Neuronal stem cell (in vitro differentiated cells): ENCODE data around the gene GLOD4.
"Not testable (repeated sequence)": the region's sequence is repeated elsewhere in the genome, so short reads cannot be mapped to it uniquely, and the experiment has no call there.

Experiments used
- DNase-seq: peaks from one replicate; pipeline ENCODE4 v3.0.0-alpha.2; 2013; ENCODE audit warnings: low spot score
- H2AFZ ChIP-seq: one replicate; pipeline ENCODE4 v1.6.1; 2013; ENCODE audit warnings: mild to moderate bottlenecking, low read length, inconsistent platforms
- H2AK5ac ChIP-seq: 2 replicates; pipeline ENCODE4 v1.6.1; 2013; ENCODE audit warnings: low read depth, mild to moderate bottlenecking, inconsistent platforms, low read length, moderate library complexity, mixed read lengths
- H2BK120ac ChIP-seq: 2 replicates; pipeline ENCODE4 v1.6.1; 2013; ENCODE audit warnings: low read depth, mild to moderate bottlenecking, inconsistent platforms, low read length, moderate library complexity, mixed read lengths
- H2BK12ac ChIP-seq: one replicate; pipeline ENCODE4 v1.6.1; 2013; ENCODE audit warnings: low read length, inconsistent platforms
- H2BK15ac ChIP-seq: 2 replicates; pipeline ENCODE4 v1.6.1; 2013; ENCODE audit warnings: mild to moderate bottlenecking, low read length, inconsistent platforms, mixed read lengths
- H2BK5ac ChIP-seq: one replicate; pipeline ENCODE4 v1.6.1; 2013; ENCODE audit warnings: inconsistent platforms, mild to moderate bottlenecking, low read length, moderate library complexity
- H3K14ac ChIP-seq: one replicate; pipeline ENCODE4 v1.6.1; 2013; ENCODE audit warnings: low read length, inconsistent platforms
- H3K18ac ChIP-seq: 2 replicates; pipeline ENCODE4 v1.6.1; 2013; ENCODE audit warnings: low read length, inconsistent platforms
- H3K23ac ChIP-seq: 2 replicates; pipeline ENCODE4 v1.6.1; 2013; ENCODE audit warnings: low read depth, mild to moderate bottlenecking, mixed read lengths, low read length, inconsistent platforms; ENCODE audit not compliant: poor library complexity
- H3K27ac ChIP-seq: replicated peaks from 3 replicates; pipeline ENCODE4 v1.5.1; 2013; ENCODE audit warnings: low read length, inconsistent platforms
- H3K27me3 ChIP-seq, 3 experiments: 2 replicates each; pipeline ENCODE4 v1.6.1; 2013; ENCODE audit warnings: low read length in 3 of 3, mild to moderate bottlenecking in 2 of 3, inconsistent platforms in 1 of 3, low read depth in 1 of 3, mixed read lengths in 1 of 3, moderate library complexity in 1 of 3; ENCODE audit not compliant: control insufficient read depth in 3 of 3, insufficient read depth in 3 of 3
- H3K36me3 ChIP-seq, 2 donors: replicated peaks in 1 of 2; 2 replicates each; pipeline ENCODE4 v1.6.1; 2013; ENCODE audit warnings: low read length in 2 of 2; ENCODE audit not compliant: control insufficient read depth in 2 of 2, insufficient read depth in 2 of 2
- H3K4ac ChIP-seq: 2 replicates; pipeline ENCODE4 v1.6.1; 2013; ENCODE audit warnings: inconsistent platforms, mild to moderate bottlenecking, low read length, moderate library complexity
- H3K4me1 ChIP-seq, 2 donors: 1 replicate in 1 of 2; 2 replicates in 1 of 2; pipeline ENCODE4 v1.6.1; 2013; ENCODE audit warnings: low read length in 2 of 2, low read depth in 1 of 2; ENCODE audit not compliant: control insufficient read depth in 2 of 2, insufficient read depth in 1 of 2
- H3K4me2 ChIP-seq: one replicate; pipeline ENCODE4 v1.6.1; 2013; ENCODE audit warnings: mild to moderate bottlenecking, low read length, inconsistent platforms; ENCODE audit not compliant: insufficient read depth, poor library complexity, severe bottlenecking
- H3K4me3 ChIP-seq, 2 donors: 2 replicates each; pipeline ENCODE4 v1.5.1; 2013; ENCODE audit warnings: low read length in 2 of 2, mild to moderate bottlenecking in 2 of 2, inconsistent platforms in 1 of 2, moderate library complexity in 1 of 2
- H3K79me1 ChIP-seq: one replicate; pipeline ENCODE4 v1.6.1; 2013; ENCODE audit warnings: low read depth, mild to moderate bottlenecking, inconsistent platforms, low read length, moderate library complexity
- H3K9ac ChIP-seq: one replicate; pipeline ENCODE4 v1.6.1; 2013; ENCODE audit warnings: mild to moderate bottlenecking, low read depth, low read length, inconsistent platforms; ENCODE audit not compliant: poor library complexity
- H3K9me3 ChIP-seq, 2 donors: replicated peaks in 1 of 2; 2 replicates each; pipeline versions ENCODE3 to v1.6.1; 2013; ENCODE audit warnings: low read length in 2 of 2, mild to moderate bottlenecking in 2 of 2, inconsistent platforms in 1 of 2, low read depth in 1 of 2, mixed read lengths in 1 of 2, moderate library complexity in 1 of 2; ENCODE audit not compliant: control insufficient read depth in 2 of 2, insufficient read depth in 1 of 2
- H4K8ac ChIP-seq: one replicate; pipeline ENCODE4 v1.6.1; 2013; ENCODE audit warnings: low read depth, mild to moderate bottlenecking, inconsistent platforms, low read length, moderate library complexity
- H4K91ac ChIP-seq: one replicate; pipeline ENCODE4 v1.6.1; 2013; ENCODE audit warnings: low read length, low read depth, mild to moderate bottlenecking, inconsistent platforms; ENCODE audit not compliant: poor library complexity
- WGBS, 2 donors: extraction: QIAGEN DNeasy Blood & Tissue Kit; methylation state at CpG; one replicate each; pipeline ENCODE4 v1.1.7; 2013; ENCODE audit warnings: missing lambda C conversion rate in 2 of 2, mixed read lengths in 1 of 2; ENCODE audit not compliant: insufficient read length in 2 of 2, insufficient replicate concordance in 1 of 2; ENCODE audit errors: extremely low coverage in 2 of 2; 5-methylcytosine and 5-hydroxymethylcytosine counted together

Gene GLOD4

DNA sequence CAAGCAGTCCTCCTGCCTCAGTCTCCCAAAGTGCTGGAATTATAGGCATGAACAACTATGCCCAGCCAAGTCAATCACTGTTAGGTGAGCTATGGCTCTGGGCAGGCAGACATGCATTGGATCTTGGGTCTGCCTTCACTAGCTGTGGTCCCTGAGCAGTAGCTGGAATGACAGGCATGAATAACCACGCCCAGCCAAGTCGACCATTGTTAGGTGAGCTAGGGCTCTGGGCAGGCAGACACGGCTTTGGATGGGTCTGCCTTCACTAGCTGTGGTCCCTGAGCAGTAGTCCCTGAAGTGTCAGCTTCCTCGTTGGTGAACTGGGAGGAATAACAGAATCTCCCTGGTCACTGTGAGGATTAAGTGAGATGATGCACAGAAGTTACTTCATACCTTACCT lies 6.5 kb upstream of the GLOD4 start:
- no peak overlapping the region for H4K8ac ChIP-seq
- no peak overlapping the region for H2BK12ac ChIP-seq
- no peak overlapping the region for H3K4me2 ChIP-seq
- H3K14ac ChIP-seq, result no peak overlapping the region
- H3K4me1 ChIP-seq, result peaks cover 0 to 8% of the 10 kb centered on the region in 2 donors
- H3K4me3 ChIP-seq, result no peak overlapping the region
- H2BK15ac ChIP-seq, result no peak overlapping the region
- H3K27ac ChIP-seq, result no peak overlapping the region
- H4K91ac ChIP-seq, result no peak overlapping the region
- no peak overlapping the region for H3K18ac ChIP-seq
- H2AFZ ChIP-seq, result no peak overlapping the region
- no peaks in the 10 kb centered on the region for H3K27me3 ChIP-seq
- H2BK120ac ChIP-seq, result no peak overlapping the region
- WGBS, 2 donors, result no CpG with 5 or more reads among the region's 4 CpGs
- no peak overlapping the region for H3K9ac ChIP-seq
- no peaks in the 10 kb centered on the region for H3K79me1 ChIP-seq
- H3K36me3 ChIP-seq, result peaks cover 26 to 88% of the 10 kb centered on the region in 2 donors
- no peak overlapping the region for H3K4ac ChIP-seq
- no peak for DNase-seq
- H3K9me3 ChIP-seq, result no peaks in the 10 kb centered on the region
- H3K23ac ChIP-seq, result no peak overlapping the region
- no peak overlapping the region for H2AK5ac ChIP-seq
- H2BK5ac ChIP-seq, result no peak overlapping the region

DNA sequence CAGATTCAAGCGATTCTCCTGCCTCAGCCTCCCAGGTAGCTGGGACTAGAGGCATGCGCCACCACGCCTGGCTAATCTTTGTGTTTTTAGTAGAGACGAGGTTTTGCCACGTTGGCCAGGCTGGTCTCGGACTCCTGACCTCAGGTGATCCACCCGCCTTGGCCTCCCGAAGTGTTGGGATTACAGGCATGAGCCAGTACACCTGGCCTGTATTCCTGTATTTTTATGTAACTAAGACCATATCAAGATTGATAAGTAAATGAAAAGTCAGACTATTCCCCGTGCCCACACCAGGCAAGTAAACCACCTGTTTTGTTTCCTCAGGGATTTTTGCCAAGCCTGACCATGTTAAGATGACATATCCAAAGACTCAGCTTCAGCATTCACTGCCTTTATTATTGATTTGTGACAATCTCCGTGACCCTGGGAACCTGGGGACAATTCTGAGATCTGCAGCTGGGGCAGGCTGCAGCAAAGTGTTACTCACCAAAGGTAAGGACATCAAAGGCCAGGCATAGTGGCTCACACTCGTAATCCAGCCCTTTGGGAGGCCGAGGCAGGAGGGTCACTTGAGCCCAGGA lies 5.7 kb upstream of the GLOD4 start:
- WGBS, 2 donors, result no CpG with 5 or more reads among the region's 12 CpGs
- H3K27ac ChIP-seq, result no peak overlapping the region

GRCh38 chr17:785901-786300 lies 3.8 kb upstream of the GLOD4 start:
- WGBS, 2 donors, result no CpG with 5 or more reads among the region's 7 CpGs
- not testable (repeated sequence) for H4K91ac ChIP-seq, H3K4me3 ChIP-seq, H4K8ac ChIP-seq, H3K23ac ChIP-seq, H3K4me1 ChIP-seq, H2BK12ac ChIP-seq, H3K9me3 ChIP-seq, H2BK15ac ChIP-seq, H3K79me1 ChIP-seq, H2AK5ac ChIP-seq, H3K27ac ChIP-seq, H3K4ac ChIP-seq, H2AFZ ChIP-seq, H3K4me2 ChIP-seq, H3K9ac ChIP-seq, H3K18ac ChIP-seq, H2BK120ac ChIP-seq, H3K27me3 ChIP-seq, H3K14ac ChIP-seq, H2BK5ac ChIP-seq, DNase-seq
- peaks cover 15 to 71% of the 10 kb centered on the region in 2 donors for H3K36me3 ChIP-seq

More for the DNA sequence above, 5.7 kb upstream of the GLOD4 start:
- H2AFZ ChIP-seq, result no peak overlapping the region
- H3K4ac ChIP-seq, result no peak overlapping the region
- H2BK15ac ChIP-seq, result no peak overlapping the region
- no peak overlapping the region for H4K8ac ChIP-seq
- H3K27me3 ChIP-seq, result no peaks in the 10 kb centered on the region
- no peaks in the 10 kb centered on the region for H3K9me3 ChIP-seq
- H2AK5ac ChIP-seq, result no peak overlapping the region
- H3K9ac ChIP-seq, result no peak overlapping the region
- H3K4me3 ChIP-seq, result no peak overlapping the region
- H4K91ac ChIP-seq, result no peak overlapping the region
- no peak overlapping the region for H2BK12ac ChIP-seq
- peaks cover 5 to 11% of the 10 kb centered on the region in 2 donors for H3K4me1 ChIP-seq
- no peak overlapping the region for H3K14ac ChIP-seq
- DNase-seq, result no peak
- no peak overlapping the region for H3K4me2 ChIP-seq
- H3K36me3 ChIP-seq, result peaks cover 26 to 90% of the 10 kb centered on the region in 2 donors
- H2BK120ac ChIP-seq, result no peak overlapping the region
- no peak overlapping the region for H2BK5ac ChIP-seq
- H3K79me1 ChIP-seq, result peaks cover 2% of the 10 kb centered on the region
- no peak overlapping the region for H3K23ac ChIP-seq
- no peak overlapping the region for H3K18ac ChIP-seq

GRCh38 chr17:784143-784542 lies 2.1 kb upstream of the GLOD4 start:
- DNase-seq, result no peak
- no peaks in the 10 kb centered on the region for H3K27me3 ChIP-seq
- H2AFZ ChIP-seq, result no peak overlapping the region
- no peak overlapping the region for H3K23ac ChIP-seq
- no peak overlapping the region for H3K9ac ChIP-seq
- H2BK12ac ChIP-seq, result no peak overlapping the region
- no peak overlapping the region for H2BK15ac ChIP-seq
- no peak overlapping the region for H3K14ac ChIP-seq
- H3K4me3 ChIP-seq, result no peak overlapping the region
- peaks cover 8% of the 10 kb centered on the region for H3K79me1 ChIP-seq
- H3K27ac ChIP-seq, result no peak overlapping the region
- H3K4me2 ChIP-seq, result no peak overlapping the region
- H4K91ac ChIP-seq, result no peak overlapping the region
- peaks cover 9 to 10% of the 10 kb centered on the region in 2 donors for H3K4me1 ChIP-seq
- no peak overlapping the region for H2BK5ac ChIP-seq
- H3K9me3 ChIP-seq, result no peaks in the 10 kb centered on the region
- H3K18ac ChIP-seq, result no peak overlapping the region
- no peak overlapping the region for H3K4ac ChIP-seq
- H2AK5ac ChIP-seq, result no peak overlapping the region
- WGBS, 2 donors, result no CpG with 5 or more reads among the region's 3 CpGs
- H2BK120ac ChIP-seq, result no peak overlapping the region
- H4K8ac ChIP-seq, result no peak overlapping the region
- H3K36me3 ChIP-seq, result peaks cover 11 to 65% of the 10 kb centered on the region in 2 donors
